ENCODE results near the gene SMAD4. TPM values are rescaled to one million over a fixed set of nuclear protein-coding genes. Genes with fewer than 3 reads are reported as not detected.

Gene SMAD4
- total RNA-seq, 1 experiment from 2014 or later = 105 TPM

- Mint-ChIP-seq H3K27me3 (ENCODE audit: low read depth) (no peaks in the 10 kb centered on the region), H3K9me3 (peaks cover 4% of the 10 kb centered on the region; the same call in 1 of the 2 replicates), H3K4me1 (no peaks in the 10 kb centered on the region), H3K36me3 (peaks cover 43% of the 10 kb centered on the region), H3K4me3 (no peak overlapping the region), H3K27ac (peak overlapping the region; percentile 18)
- ChIA-PET POLR2A (no interaction called here), CTCF (no interaction called here)
- TF ChIP-seq STAT6 (CRISPR knock-in tag; conservative IDR thresholded peaks at IDR 0.05; ENCODE audit: low read depth) = no peak
- no peak for TF ChIP-seq PREB (CRISPR knock-in tag; IDR thresholded peaks at IDR 0.05; ENCODE audit: borderline replicate concordance)
- TF ChIP-seq ZNF425 (CRISPR knock-in tag; conservative IDR thresholded peaks at IDR 0.05) = no peak
- TF ChIP-seq ATF1 (CRISPR knock-in tag; IDR thresholded peaks at IDR 0.05) = no peak
- TF ChIP-seq ELF4 (CRISPR knock-in tag; IDR thresholded peaks at IDR 0.05; ENCODE audit: low read depth) = no peak
- no peak for TF ChIP-seq E2F5 (CRISPR knock-in tag; IDR thresholded peaks at IDR 0.05)
- TF ChIP-seq SP1 (CRISPR knock-in tag; conservative IDR thresholded peaks at IDR 0.05) = no peak
- no peak for TF ChIP-seq ZMAT4 (CRISPR knock-in tag; IDR thresholded peaks at IDR 0.05)
- DNase-seq (ENCODE audit: low spot score) (no peak), ATAC-seq (no peak)
Observed at GRCh38 chr18:51064256-51064655, 34.2 kb downstream of the SMAD4 start.

- Mint-ChIP-seq H3K27me3 (ENCODE audit: low read depth) (no peaks in the 10 kb centered on the region), H3K27ac (no peak overlapping the region), H3K36me3 (peaks cover 47% of the 10 kb centered on the region), H3K4me3 (no peak overlapping the region), H3K4me1 (no peaks in the 10 kb centered on the region), H3K9me3 (no peaks in the 10 kb centered on the region)
- CTCF ChIA-PET = interaction anchor here (0.6 kb wide), 1 partner anchor 18 kb away, joined by 3 read pairs; no protein-coding TSS in a partner anchor
- ATAC-seq = no peak
- POLR2A ChIA-PET = interaction anchor here (0.7 kb wide), 1 partner anchor 188 kb away, joined by 8 read pairs; no protein-coding TSS in a partner anchor
- no peak for DNase-seq (ENCODE audit: low spot score)
- no peak for TF ChIP-seq ZNF512 (CRISPR knock-in tag; IDR thresholded peaks at IDR 0.05; ENCODE audit: borderline replicate concordance)
- no peak for TF ChIP-seq ZNF281 (CRISPR knock-in tag; IDR thresholded peaks at IDR 0.05)
- no peak for TF ChIP-seq STAT6 (CRISPR knock-in tag; conservative IDR thresholded peaks at IDR 0.05; ENCODE audit: low read depth)
- no peak for TF ChIP-seq USF1 (CRISPR knock-in tag; IDR thresholded peaks at IDR 0.05)
- no peak for TF ChIP-seq MLX (CRISPR knock-in tag; IDR thresholded peaks at IDR 0.05)
- TF ChIP-seq ZNF423 (CRISPR knock-in tag; IDR thresholded peaks at IDR 0.05) = no peak
- no peak for TF ChIP-seq ZBTB21 (CRISPR knock-in tag; IDR thresholded peaks at IDR 0.05; ENCODE audit: borderline replicate concordance)
- TF ChIP-seq JUN (CRISPR knock-in tag; IDR thresholded peaks at IDR 0.05) = no peak
- no peak for TF ChIP-seq MXD4 (CRISPR knock-in tag; IDR thresholded peaks at IDR 0.05; ENCODE audit: borderline replicate concordance)
- no peak for TF ChIP-seq NFYB (CRISPR knock-in tag; conservative IDR thresholded peaks at IDR 0.05; ENCODE audit: low read depth)
- TF ChIP-seq TP53 (CRISPR knock-in tag; IDR thresholded peaks at IDR 0.05) = no peak
Observed at GRCh38 chr18:51066273-51066672, 36.3 kb downstream of the SMAD4 start.

Data from WTC11 (cell line).